ENCODE results near the gene CCDC180. TPM values are rescaled to one million over a fixed set of nuclear protein-coding genes. Genes with fewer than 3 reads are reported as not detected.

CCDC180 gene
- total RNA-seq, 1 donor: 3.0 TPM

DNA sequence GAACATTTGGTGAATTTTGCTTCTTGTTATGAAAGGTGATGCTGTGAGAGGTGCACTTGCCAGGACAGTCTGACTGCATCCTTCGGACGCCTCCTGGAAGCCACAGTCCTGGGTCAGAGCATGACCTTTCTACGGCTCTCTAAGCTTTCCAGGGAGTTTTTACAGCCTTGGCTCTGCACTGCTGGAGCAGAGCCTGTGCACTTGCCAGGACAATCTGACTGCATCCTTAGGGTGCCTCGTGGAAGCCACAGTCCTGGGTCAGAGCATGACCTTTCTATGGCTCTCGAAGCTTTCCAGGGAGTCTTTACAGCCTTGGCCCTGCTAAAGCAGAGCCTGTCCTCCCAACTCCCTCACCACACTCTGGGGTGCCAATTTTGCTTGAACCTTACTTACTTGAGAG lies 49.6 kb downstream of the CCDC180 start:
- DNase-seq (ENCODE audit: low read depth): no peak
- H3K4me3 ChIP-seq (ENCODE audit: low read depth, low read length): no peak overlapping the region
- TF ChIP-seq, protein P1, sequence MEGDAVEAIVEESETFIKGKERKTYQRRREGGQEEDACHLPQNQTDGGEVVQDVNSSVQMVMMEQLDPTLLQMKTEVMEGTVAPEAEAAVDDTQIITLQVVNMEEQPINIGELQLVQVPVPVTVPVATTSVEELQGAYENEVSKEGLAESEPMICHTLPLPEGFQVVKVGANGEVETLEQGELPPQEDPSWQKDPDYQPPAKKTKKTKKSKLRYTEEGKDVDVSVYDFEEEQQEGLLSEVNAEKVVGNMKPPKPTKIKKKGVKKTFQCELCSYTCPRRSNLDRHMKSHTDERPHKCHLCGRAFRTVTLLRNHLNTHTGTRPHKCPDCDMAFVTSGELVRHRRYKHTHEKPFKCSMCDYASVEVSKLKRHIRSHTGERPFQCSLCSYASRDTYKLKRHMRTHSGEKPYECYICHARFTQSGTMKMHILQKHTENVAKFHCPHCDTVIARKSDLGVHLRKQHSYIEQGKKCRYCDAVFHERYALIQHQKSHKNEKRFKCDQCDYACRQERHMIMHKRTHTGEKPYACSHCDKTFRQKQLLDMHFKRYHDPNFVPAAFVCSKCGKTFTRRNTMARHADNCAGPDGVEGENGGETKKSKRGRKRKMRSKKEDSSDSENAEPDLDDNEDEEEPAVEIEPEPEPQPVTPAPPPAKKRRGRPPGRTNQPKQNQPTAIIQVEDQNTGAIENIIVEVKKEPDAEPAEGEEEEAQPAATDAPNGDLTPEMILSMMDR (IDR thresholded peaks at IDR 0.05; ENCODE audit: insufficient read depth, low read depth, low read length): no peak

Small RNA genes within 50 kb of the gene (small RNA-seq; reads per million reads assigned to genes)
- gene AL512590.2 (not detected), gene CCDC180 (not detected)

Other genes starting within 250 kb of the CCDC180 start
- 9.0 and 11.7 TPM in 2 replicates for gene TDRD7, start 104.4 kb downstream of the CCDC180 start, total RNA-seq
- gene TMOD1, start 194.0 kb downstream of the CCDC180 start, total RNA-seq: 0.43 and 0.97 TPM in 2 replicates

Data from fibroblast of villous mesenchyme (primary cell).